Keratinocyte (primary cell): ENCODE results near the gene POLH. TPM values are rescaled to one million over a fixed set of nuclear protein-coding genes. Genes with fewer than 3 reads are reported as not detected.

ENCODE experiments used
- DNase-seq: peaks from one replicate; pipeline ENCODE4 v3.0.0-alpha.2; 2011; ENCODE audit warnings: low read depth, missing footprints, low spot score
- FAIRE-seq: peaks from 2 replicates; lab custom pipeline; 2011; peaks lifted over from hg19 to GRCh38; lab: Jason Lieb, UNC
- H2AFZ ChIP-seq: 2 replicates; pipeline ENCODE4 v1.6.0; 2012; ENCODE audit warnings: low read length, control low read depth, inconsistent platforms; ENCODE audit not compliant: control insufficient read depth
- H3K27ac ChIP-seq: 2 replicates; pipeline ENCODE4 v1.5.1; 2011; ENCODE audit warnings: low read length; ENCODE audit not compliant: control insufficient read depth, insufficient read depth
- H3K27me3 ChIP-seq: 3 replicates; pipeline ENCODE4 v1.6.0; 2011; ENCODE audit warnings: low read length; ENCODE audit not compliant: control insufficient read depth, insufficient read depth; ENCODE audit errors: extremely low read depth
- H3K36me3 ChIP-seq, 2 experiments: 2 replicates in 1 of 2; 3 replicates in 1 of 2; pipeline ENCODE4 v1.5.1; 2011; ENCODE audit warnings: low read length in 2 of 2, mild to moderate bottlenecking in 1 of 2; ENCODE audit not compliant: control insufficient read depth in 2 of 2, insufficient read depth in 2 of 2; ENCODE audit errors: extremely low read depth in 1 of 2
- H3K4me1 ChIP-seq: 3 replicates; pipeline ENCODE4 v1.5.1; 2011; ENCODE audit warnings: low read length; ENCODE audit not compliant: control insufficient read depth, insufficient read depth; ENCODE audit errors: extremely low read depth
- H3K4me2 ChIP-seq: 3 replicates; pipeline ENCODE4 v1.6.0; 2011; ENCODE audit warnings: low read depth, low read length; ENCODE audit not compliant: control insufficient read depth, insufficient read depth; ENCODE audit errors: extremely low read depth
- H3K4me3 ChIP-seq, 3 experiments: fragments of 200-600 bp in 1 of 3; sonication (generic) in 1 of 3; 2 replicates in 2 of 3; 3 replicates in 1 of 3; pipeline ENCODE4 v1.5.1; 2011 to 2016; ENCODE audit warnings: low read length in 3 of 3, mild to moderate bottlenecking in 3 of 3, control low read depth in 2 of 3, inconsistent platforms in 1 of 3, low read depth in 1 of 3, mixed read lengths in 1 of 3, mixed run types in 1 of 3, moderate library complexity in 1 of 3; ENCODE audit not compliant: control insufficient read depth in 2 of 3, insufficient read depth in 2 of 3; ENCODE audit errors: extremely low read depth in 1 of 3
- H3K79me2 ChIP-seq: 2 replicates; pipeline ENCODE4 v1.6.0; 2012; ENCODE audit warnings: low read length; ENCODE audit not compliant: control insufficient read depth, insufficient read depth
- H3K9ac ChIP-seq: 3 replicates; pipeline ENCODE4 v1.6.0; 2011; ENCODE audit warnings: low read length; ENCODE audit not compliant: control insufficient read depth, insufficient read depth; ENCODE audit errors: extremely low read depth
- H3K9me1 ChIP-seq: 3 replicates; pipeline ENCODE4 v1.6.0; 2011; ENCODE audit warnings: low read length; ENCODE audit not compliant: control insufficient read depth, insufficient read depth; ENCODE audit errors: extremely low read depth
- H3K9me3 ChIP-seq: 2 replicates; pipeline ENCODE4 v1.5.1; 2012; ENCODE audit warnings: low read depth, low read length; ENCODE audit not compliant: control insufficient read depth
- H4K20me1 ChIP-seq: 3 replicates; pipeline ENCODE4 v1.6.0; 2011; ENCODE audit warnings: low read length; ENCODE audit not compliant: control insufficient read depth, insufficient read depth; ENCODE audit errors: extremely low read depth
- CTCF ChIP-seq, 3 experiments: IDR thresholded peaks in 1 of 3; conservative IDR thresholded peaks in 1 of 3; optimal IDR thresholded peaks in 1 of 3; 2 replicates in 2 of 3; 3 replicates in 1 of 3; pipeline versions ENCODE3 to v1.5.1; 2011; ENCODE audit warnings: low read length in 3 of 3, mild to moderate bottlenecking in 3 of 3, moderate library complexity in 2 of 3, control low read depth in 1 of 3, inconsistent platforms in 1 of 3; ENCODE audit not compliant: insufficient read depth in 2 of 3; ENCODE audit errors: extremely low read depth in 1 of 3
- EZH2 ChIP-seq: IDR thresholded peaks from one replicate; pipeline ENCODE4 v1.6.1; 2012; ENCODE audit warnings: inconsistent platforms, mild to moderate bottlenecking, low read length, moderate library complexity
- dilution Hi-C: fragments of 300-500 bp; cut with MboI; formaldehyde crosslinking; loops from one replicate; pipeline ENCODE4 v1.7.0; 2020; ENCODE audit warnings: low sequenced_read_pairs; ENCODE audit not compliant: extremely low pct_ligation_motif_present
- polyA plus RNA-seq, 5 experiments: library from polyadenylated mRNA; depleted of rRNA in 3 of 5; stranded (reverse) in 3 of 5; stranded (forward) in 1 of 5; unstranded in 1 of 5; fragments of >200 nt; gene quantifications; 1 replicate in 1 of 5; 2 replicates in 3 of 5; 3 replicates in 1 of 5; pipeline versions ENCODE4 v1.2.1 to v1.2.3, GENCODE V29; 2011 to 2012; ENCODE audit warnings: missing spikeins in 2 of 5, low read depth in 1 of 5, low replicate concordance in 1 of 5

The POLH gene
- polyA plus RNA-seq, 1 donor (not counting 4 experiments of a cell fraction or from before 2014, with no cell fraction given) = 29.9 TPM

DNA sequence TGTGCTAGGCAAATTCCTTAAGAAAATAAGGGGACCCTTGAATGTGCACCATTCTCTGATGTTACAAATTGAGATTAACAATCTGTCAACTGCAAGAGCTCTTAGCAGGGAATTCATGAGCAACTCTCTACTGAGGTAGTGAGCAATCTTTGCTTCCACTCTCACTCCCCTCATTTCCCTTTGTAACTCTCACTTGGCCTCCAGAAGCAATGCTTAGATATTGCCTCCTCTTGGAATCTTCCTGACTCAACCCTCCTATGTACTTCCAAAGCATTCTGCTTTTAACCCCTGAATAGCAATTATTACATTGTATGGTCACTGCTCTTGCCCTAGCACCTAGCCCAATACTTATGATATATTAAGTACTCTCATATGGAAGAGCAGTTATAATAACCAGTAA, 16.7 kb upstream of the POLH start:
- Histone ChIP-seq H2AFZ (no peak overlapping the region), H3K9ac (no peak overlapping the region), H3K4me2 (no peak overlapping the region), H3K4me3 (no peak overlapping the region), H3K9me1 (no peaks in the 10 kb centered on the region), H3K79me2 (no peaks in the 10 kb centered on the region), H3K27me3 (no peaks in the 10 kb centered on the region), H3K27ac (no peak overlapping the region), H3K4me1 (no peaks in the 10 kb centered on the region), H4K20me1 (no peaks in the 10 kb centered on the region), H3K9me3 (no peaks in the 10 kb centered on the region), H3K36me3 (peaks cover 27 to 49% of the 10 kb centered on the region in 2 experiments)
- dilution Hi-C loops = no loop called here
- FAIRE-seq (no peak), DNase-seq (no peak)
- TF ChIP-seq EZH2 = no peak
- no peak for TF ChIP-seq CTCF (optimal IDR thresholded peaks at IDR 0.05 in 1 of 3, IDR thresholded peaks at IDR 0.05 in 1 of 3, conservative IDR thresholded peaks at IDR 0.05 in 1 of 3; ENCODE audit: extremely low read depth in 1 of 3, insufficient read depth in 2 of 3, low read length in 3 of 3)

GRCh38 chr6:43570876-43571441, 5.0 kb upstream of the POLH start:
- H2AFZ ChIP-seq = no peak overlapping the region
- dilution Hi-C loops = no loop called here
- TF ChIP-seq EZH2 = no peak
- no peak for TF ChIP-seq CTCF (optimal IDR thresholded peaks at IDR 0.05 in 1 of 3, IDR thresholded peaks at IDR 0.05 in 1 of 3, conservative IDR thresholded peaks at IDR 0.05 in 1 of 3; ENCODE audit: extremely low read depth in 1 of 3, insufficient read depth in 2 of 3, low read length in 3 of 3)
- peaks cover 6% of the 10 kb centered on the region for H3K4me1 ChIP-seq
- no peaks in the 10 kb centered on the region for H3K27me3 ChIP-seq
- H3K27ac ChIP-seq = no peak overlapping the region
- no peak overlapping the region for H3K9ac ChIP-seq
- DNase-seq (no peak), FAIRE-seq (no peak)
- no peak overlapping the region for H3K4me2 ChIP-seq
- H4K20me1 ChIP-seq = no peaks in the 10 kb centered on the region
- no peak overlapping the region for H3K4me3 ChIP-seq
- H3K9me3 ChIP-seq = no peaks in the 10 kb centered on the region
- no peaks in the 10 kb centered on the region for H3K9me1 ChIP-seq
- peaks cover 29 to 34% of the 10 kb centered on the region in 2 experiments for H3K36me3 ChIP-seq
- peaks cover 33% of the 10 kb centered on the region for H3K79me2 ChIP-seq
